GM18499 (cell line): ENCODE measurements around the gene SH2D4B.

Source experiments
- ATAC-seq: cut with Tn5 transposase; IDR thresholded peaks from one replicate; pipeline ENCODE4 v1.9.1; 2021; ENCODE audit warnings: moderate number of reproducible peaks; ENCODE audit not compliant: insufficient read depth, unreplicated experiment

The SH2D4B gene

DNA sequence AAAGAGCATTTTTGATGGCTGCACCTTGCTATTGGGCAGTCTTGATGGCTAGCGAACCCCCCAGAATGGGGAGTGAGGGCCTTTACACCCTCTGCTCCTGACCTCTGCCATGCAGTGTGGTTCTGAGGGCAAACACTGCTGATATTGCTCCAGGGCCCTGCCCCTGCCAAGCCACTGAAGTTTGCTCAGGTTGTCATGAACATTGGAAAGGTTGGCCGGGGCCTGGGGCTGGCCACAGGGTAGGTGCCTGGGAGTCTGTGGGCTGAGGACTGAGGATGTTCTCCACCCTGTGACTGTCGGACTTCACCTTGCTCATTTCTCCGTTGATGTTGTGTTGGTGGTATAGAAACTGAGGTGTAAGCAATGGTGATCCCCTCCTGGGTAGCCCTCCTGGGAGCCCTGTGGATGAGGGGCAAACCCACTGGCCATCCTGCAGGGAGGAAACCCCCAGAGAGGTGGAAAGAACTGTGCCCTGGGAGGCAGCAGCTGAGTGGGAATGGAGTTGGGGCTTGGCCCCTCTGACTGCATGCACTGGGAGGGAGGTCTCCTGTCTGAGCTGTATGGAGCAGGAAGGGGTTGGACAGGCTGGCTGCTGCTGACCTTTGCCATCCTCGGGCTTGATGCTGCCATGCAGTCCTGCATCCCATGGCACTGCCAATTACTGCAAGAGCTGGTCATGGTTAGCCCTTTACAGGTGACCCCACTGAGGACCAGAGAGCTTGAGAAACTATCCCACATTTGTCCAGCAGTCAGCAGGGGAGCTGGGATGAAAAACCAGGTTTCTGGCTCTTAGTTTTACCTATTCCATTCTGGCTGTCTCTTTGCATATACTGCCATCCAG is 77.1 kb downstream of the SH2D4B start:
- ATAC-seq: no peak

GRCh38 chr10:80617807-80618206 is 80.1 kb downstream of the SH2D4B start:
- no peak for ATAC-seq

DNA sequence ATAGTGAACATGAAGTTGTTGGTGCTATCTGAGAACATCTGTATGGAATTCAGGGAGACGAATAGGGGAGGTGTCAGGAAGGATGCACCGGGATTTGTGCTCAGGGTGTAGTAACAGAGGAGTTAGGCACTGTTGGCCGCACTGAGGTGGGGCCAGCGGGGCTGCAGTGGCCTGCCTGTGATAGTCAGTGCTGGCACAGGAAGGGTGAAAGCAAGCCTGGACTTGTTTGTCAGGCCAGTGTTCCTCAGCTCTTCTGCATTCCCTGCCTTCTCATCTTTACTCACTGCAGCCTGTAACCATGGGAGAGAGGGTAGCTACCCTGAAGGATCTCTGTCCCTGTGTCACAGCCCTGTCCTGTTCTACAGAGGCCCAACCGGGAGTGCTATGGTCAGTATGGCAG is 81.3 kb downstream of the SH2D4B start:
- ATAC-seq: no peak

GRCh38 chr10:80622153-80622552 is 84.5 kb downstream of the SH2D4B start:
- no peak for ATAC-seq

DNA sequence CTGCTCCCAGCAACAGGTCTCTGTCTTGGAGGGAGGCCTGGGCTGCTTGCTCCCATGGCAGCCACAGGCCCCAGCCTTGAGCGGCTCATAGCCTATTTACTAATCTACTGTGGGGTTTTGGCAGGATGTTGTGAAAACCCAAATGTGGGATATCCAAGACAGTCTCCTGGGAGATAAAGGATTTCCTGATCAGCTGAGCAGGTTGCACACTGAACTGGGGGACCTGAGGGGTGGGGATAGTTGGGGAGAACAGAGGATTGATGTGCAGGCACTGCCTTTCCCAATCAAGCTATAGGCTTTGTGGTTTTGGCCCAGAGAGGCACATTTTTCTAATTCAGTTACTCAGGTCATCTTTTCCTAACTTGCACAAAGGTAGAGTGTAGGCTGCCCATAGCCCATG is 92.6 kb downstream of the SH2D4B start:
- no peak for ATAC-seq

DNA sequence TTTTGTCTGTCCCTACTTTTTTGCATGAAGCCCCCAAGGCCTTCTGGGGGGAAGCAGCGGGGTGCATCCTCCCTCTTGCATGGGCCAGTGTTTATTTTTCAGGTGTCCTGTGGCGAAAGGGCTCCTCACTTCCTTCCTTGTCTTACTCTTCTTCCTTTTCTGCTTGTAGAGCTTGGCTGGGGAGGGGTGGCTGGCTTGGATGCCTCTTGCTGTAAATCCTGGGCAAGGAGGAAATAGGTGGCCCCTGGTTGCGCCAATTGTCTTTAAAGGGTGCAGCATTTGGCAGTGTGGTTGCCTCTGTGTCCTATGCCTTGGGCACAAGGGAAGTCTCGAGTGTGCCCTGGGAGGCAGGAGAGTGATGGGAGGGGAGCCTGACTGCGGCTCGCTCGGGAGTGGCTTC is 95.0 kb downstream of the SH2D4B start:
- no peak for ATAC-seq

GRCh38 chr10:80633383-80633860 is 95.7 kb downstream of the SH2D4B start:
- no peak for ATAC-seq

GRCh38 chr10:80633910-80634309 is 96.2 kb downstream of the SH2D4B start:
- ATAC-seq: no peak

DNA sequence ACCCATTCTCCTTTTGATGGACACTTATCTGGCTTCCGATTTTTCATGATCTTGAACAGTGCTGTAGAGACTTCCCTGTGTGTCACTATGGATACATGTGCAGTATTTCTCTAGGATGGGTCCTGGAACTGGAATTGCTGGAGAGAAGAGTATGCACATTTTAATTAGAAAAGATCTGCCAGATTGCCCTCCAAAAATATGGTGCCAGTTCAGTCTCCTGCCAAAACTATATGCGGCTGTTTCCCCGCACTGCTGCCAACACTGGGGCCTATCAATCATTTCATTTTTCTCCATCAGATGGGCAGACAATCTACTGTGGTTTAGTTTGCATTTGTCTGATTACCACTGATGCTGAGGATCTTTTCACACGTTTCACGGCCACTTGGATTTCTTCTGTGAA is 105.0 kb downstream of the SH2D4B start:
- ATAC-seq: no peak

DNA sequence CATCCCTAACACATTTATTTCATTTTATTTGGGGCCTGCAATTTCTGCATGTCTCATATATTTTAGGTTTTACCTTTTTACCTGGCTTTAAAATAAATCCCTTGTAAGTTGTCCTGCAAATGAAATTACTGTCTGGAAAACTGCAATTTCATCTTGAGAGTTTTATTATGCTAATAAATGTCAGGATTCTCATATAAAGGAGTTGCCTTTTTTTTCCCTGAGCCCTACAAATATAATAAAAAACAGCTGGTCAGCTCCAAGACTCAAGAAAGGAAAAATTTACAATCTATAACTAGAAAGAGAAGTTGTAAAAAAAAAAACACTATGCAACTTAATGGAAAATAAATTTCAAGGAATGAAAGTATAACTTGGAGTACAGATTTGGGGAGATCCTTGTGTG is 108.7 kb downstream of the SH2D4B start:
- ATAC-seq: no peak

DNA sequence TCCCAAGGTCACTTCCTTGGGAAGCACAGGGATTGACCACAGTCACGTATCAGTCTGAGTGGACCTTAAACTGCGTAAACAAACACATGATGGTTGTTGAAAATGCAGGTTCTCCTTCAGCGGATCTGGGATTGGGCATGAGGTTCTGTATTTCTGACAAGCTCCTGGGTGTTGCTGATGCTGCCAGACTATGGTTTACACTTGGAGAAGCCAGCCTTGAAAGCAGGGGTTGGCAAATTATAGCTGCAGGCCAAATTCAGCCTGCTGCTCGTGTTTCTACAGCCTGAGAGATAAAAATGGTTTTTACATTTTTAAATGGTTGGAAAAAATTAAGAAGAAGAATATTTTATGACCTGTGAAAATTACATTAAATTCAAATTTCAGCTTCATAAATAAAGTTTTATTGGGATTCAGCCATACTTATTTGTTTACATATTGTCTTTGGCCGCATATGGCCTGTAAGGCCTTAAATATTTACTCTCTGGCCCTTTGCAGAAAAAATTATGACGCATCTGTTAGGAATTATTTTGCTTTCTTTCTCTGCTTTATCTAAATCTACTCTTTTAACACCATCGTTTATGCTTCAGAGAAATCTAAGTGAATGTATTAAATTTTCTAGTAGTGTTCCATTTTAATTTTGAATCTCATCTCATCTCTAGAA is 109.6 kb downstream of the SH2D4B start:
- ATAC-seq: no peak

DNA sequence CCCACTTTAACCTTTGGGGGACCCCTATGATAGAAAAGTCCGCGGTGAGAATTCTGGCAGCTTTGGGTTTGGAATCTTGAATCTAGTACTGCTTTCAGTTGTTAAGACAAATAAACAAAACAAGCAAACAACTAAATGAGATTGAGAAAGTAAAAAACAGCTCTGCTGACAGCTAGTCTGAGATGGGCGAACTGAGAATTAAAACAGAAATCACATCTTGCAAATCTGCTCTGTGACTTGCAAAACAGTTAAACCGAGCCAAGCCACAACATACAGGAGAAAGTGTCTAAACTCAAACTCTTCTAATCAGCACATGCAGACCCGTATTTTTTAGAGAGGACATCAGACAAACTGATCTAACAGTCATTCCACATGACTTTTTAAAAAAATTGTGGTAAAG is 110.4 kb downstream of the SH2D4B start:
- ATAC-seq: no peak

- no peak for ATAC-seq
Observed at GRCh38 chr10:80649183-80649582, 111.5 kb downstream of the SH2D4B start.

DNA sequence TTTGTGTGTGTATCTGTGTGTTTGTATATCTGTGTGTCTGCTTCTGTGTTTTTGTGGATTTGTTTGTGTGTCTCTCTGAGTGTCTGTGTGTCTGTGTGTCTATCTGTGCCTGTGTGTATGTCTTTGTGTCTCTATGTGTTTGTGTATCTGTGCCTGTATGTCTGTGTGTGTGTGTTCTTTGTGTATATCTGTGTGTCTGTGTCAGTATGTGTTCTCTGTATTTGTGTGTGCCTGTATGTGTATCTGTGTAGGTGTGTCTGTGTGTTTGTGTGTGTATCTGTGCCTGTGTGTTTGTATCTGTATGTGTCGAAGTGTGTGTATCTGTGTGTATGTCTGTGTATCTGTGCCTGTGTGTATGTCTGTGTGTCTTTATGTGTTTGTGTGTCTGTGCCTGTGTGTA is 118.2 kb downstream of the SH2D4B start:
- ATAC-seq: no peak

DNA sequence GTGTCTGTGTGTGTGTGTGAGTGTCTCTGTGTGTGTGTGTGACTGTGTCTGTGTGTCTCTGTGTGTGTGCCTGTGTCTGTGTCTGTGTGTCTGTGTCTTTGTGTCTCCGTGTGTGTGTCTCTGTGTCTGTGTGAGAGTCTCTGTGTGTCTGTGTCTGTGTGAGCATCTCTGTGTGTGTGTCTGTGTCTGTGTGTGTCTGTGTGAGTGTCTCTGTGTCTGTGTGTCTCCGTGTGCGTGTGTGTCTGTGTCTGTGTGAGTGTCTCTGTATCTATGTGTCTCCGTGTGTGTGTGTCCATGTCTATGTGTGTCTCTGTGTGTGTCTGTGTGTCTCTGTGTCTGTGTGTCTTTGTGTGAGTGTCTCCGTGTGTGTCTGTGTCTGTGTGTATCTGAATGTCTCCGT is 120.4 kb downstream of the SH2D4B start:
- ATAC-seq: no peak

- no peak for ATAC-seq
Observed at GRCh38 chr10:80659289-80659688, 121.6 kb downstream of the SH2D4B start.

DNA sequence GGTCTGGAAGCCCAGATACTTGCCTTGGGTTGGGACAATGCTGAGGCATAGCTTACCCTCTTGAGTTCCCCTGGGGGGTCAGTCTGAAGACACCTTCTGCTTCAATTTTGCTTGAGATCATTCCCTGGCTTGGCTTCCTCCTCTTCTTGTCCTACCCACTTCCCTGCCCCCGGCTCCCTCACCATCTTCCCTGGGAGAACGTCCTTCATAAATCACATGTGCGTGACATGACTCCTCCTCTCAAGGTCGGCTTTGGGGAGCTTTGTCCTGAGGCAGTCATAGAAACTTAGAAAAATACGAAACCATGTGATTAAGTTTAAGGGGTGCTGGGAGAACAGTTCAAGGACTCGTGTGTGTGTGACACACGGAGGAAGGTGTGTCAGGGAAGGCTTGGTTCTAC is 122.6 kb downstream of the SH2D4B start:
- ATAC-seq: no peak

DNA sequence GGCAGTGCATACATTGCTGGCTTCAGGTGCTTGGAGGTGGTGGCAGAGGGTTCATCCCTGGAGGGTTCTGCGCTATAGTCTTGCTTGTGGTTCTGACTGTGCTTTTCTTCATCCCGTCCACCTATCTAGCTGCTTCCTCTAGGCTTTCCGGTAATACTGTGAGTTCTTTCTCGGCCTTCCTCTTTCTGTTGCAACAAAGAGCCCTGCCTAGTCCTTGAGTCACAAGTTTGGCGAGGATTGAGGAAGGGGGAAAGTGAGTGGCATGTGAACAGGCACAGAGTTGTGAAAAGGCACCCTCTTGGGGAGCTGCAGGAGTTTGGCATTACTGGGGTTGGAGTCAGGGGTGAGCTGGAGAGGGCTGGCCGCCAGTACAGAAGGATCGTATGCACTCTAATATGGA is 123.0 kb downstream of the SH2D4B start:
- ATAC-seq: no peak

GRCh38 chr10:80661526-80661925 is 123.8 kb downstream of the SH2D4B start:
- no peak for ATAC-seq

DNA sequence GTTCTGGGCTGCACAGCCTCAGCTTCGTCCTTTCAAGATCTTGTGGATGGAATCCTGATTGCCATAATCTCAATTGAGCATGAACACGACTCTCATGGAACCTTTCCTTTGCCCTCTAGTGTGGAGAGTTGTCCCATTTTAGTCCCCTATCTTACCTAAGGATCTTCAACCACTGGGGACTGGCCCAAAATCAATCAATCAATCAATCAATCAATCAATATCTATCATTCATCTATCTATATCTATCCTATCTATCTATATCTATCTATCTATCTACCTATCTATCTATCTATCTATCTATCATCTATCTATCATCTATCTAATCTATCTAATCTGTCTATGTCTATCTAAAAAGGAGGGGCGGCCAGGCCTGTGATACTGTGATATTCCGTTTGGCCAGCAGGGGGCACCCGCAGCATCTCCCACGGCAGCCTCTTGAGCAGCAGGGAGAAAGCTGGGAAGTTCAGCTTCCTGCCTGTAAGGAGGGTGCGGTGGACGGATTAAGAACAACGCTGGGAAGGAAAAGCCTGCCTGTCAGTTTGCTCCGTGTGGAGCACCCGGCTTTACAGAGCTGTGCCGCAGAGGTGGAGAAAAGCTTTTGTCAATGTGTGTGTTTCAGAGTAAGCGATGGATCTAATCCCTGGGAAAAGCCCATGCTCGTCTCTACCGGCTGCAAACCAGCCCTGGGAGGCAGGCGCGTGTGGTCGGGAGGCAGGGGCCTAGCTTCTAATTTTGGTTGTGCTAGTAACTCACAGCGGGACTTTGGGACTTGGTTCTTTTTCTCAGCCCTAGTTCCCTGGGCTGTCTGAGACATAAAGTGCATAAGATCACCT is 124.9 kb downstream of the SH2D4B start:
- ATAC-seq: peak; percentile 71
